Gastrocnemius medialis (tissue), 4 donors: ENCODE data around the gene NFKBIL1. TPM values are rescaled to one million over a fixed set of nuclear protein-coding genes. Genes with fewer than 3 reads are reported as not detected.
A peak's percentile ranks its signal among the peaks of the same experiment; 100 is the strongest.

Experiments
- ATAC-seq, 2 donors: fragments of 150-250 bp; one replicate each; pipeline ENCODE4 v1.9.1; 2016
- DNase-seq, 2 donors: peaks; one replicate each; pipeline ENCODE4 v3.0.0-alpha.2; 2019
- H3K27ac ChIP-seq, 4 donors: fragments of 200-600 bp; sonication (generic); 1 replicate in 1 of 4; 2 replicates in 3 of 4; pipeline ENCODE4 v1.5.1; 2016 to 2018; ENCODE audit warnings: mild to moderate bottlenecking in 2 of 4, moderate library complexity in 1 of 4
- H3K27me3 ChIP-seq, 3 donors: fragments of 200-600 bp; sonication (generic) in 2 of 3; 1 replicate in 1 of 3; 2 replicates in 2 of 3; pipeline versions ENCODE4 v1.5.1 to v1.6.0; 2016 to 2019; ENCODE audit warnings: mild to moderate bottlenecking in 1 of 3, moderate library complexity in 1 of 3
- H3K36me3 ChIP-seq, 2 donors: fragments of 200-600 bp; sonication (generic) in 1 of 2; one replicate each; pipeline ENCODE4 v1.5.1; 2017 to 2018
- H3K4me1 ChIP-seq, 2 donors: fragments of 200-600 bp; sonication (generic) in 1 of 2; one replicate each; pipeline ENCODE4 v1.5.1; 2016 to 2017; ENCODE audit warnings: mild to moderate bottlenecking in 2 of 2
- H3K4me3 ChIP-seq, 4 donors: fragments of 200-600 bp; sonication (generic) in 3 of 4; 1 replicate in 1 of 4; 2 replicates in 3 of 4; pipeline ENCODE4 v1.5.1; 2016 to 2019; ENCODE audit warnings: mild to moderate bottlenecking in 2 of 4
- H3K9me3 ChIP-seq, 3 donors: fragments of 200-600 bp; sonication (generic) in 2 of 3; 1 replicate in 1 of 3; 2 replicates in 2 of 3; pipeline ENCODE4 v1.5.1; 2016 to 2019
- POLR2A ChIP-seq, 2 donors: fragments of 450-650 bp; IDR thresholded peaks; one replicate each; pipeline ENCODE4 v1.6.1; 2017; ENCODE audit warnings: antibody characterized with exemption in 2 of 2, mild to moderate bottlenecking in 2 of 2, moderate library complexity in 2 of 2
- in situ Hi-C, 4 donors: fragments of 200-750 bp; cut with MboI; loops; one replicate each; pipeline versions ENCODE4 v1.15.0 to v1.8.0; 2017; ENCODE audit warnings: low sequenced_read_pairs in 4 of 4
- intact Hi-C: fragments of 100-400 bp; cut with DNase I; formaldehyde crosslinking; loops from one replicate; pipeline ENCODE4 v1.15.1; 2023; ENCODE audit warnings: low total_unique reads
- total RNA-seq, 4 donors: library from RNA; depleted of rRNA; stranded (reverse); fragments of >200 nt; gene quantifications; one replicate each; pipeline versions ENCODE4 v1.1.0 to v1.2.3, GENCODE V29; 2016
- TF ChIP-seq, protein P1 (sequence below), 5 experiments: fragments of 450-650 bp in 3 of 5; fragments of 200-600 bp in 2 of 5; sonication (generic) in 2 of 5; IDR thresholded peaks in 4 of 5; conservative IDR thresholded peaks in 1 of 5; 1 replicate in 4 of 5; 2 replicates in 1 of 5; pipeline ENCODE4 v1.5.1; 2016 to 2019; ENCODE audit warnings: antibody characterized with exemption in 5 of 5, mild to moderate bottlenecking in 3 of 5, moderate library complexity in 3 of 5

The NFKBIL1 gene
- total RNA-seq, 4 donors from 2014 or later: 17.6 to 21.7 (median 20.3) TPM

GRCh38 chr6:31592396-31592771, 45.0 kb downstream of the NFKBIL1 start:
- intact Hi-C loops (no loop called here), in situ Hi-C loops (loop anchor here in 1 of 4 donors (10.0 kb wide), 1 partner anchor 48 kb away; the partner anchor contains the start of genes ATP6V1G2, DDX39B and NFKBIL1)
- H3K27me3 ChIP-seq: peaks cover 0 to 4% (median 0%) of the 10 kb centered on the region in 3 donors
- H3K4me3 ChIP-seq: no peak overlapping the region
- ATAC-seq (no peak), DNase-seq (no peak)
- no peak overlapping the region for H3K27ac ChIP-seq
- no peaks in the 10 kb centered on the region for H3K4me1 ChIP-seq
- H3K9me3 ChIP-seq: no peaks in the 10 kb centered on the region
- no peaks in the 10 kb centered on the region for H3K36me3 ChIP-seq
- no peak for TF ChIP-seq POLR2A (IDR thresholded peaks at IDR 0.05)
- TF ChIP-seq, protein P1, sequence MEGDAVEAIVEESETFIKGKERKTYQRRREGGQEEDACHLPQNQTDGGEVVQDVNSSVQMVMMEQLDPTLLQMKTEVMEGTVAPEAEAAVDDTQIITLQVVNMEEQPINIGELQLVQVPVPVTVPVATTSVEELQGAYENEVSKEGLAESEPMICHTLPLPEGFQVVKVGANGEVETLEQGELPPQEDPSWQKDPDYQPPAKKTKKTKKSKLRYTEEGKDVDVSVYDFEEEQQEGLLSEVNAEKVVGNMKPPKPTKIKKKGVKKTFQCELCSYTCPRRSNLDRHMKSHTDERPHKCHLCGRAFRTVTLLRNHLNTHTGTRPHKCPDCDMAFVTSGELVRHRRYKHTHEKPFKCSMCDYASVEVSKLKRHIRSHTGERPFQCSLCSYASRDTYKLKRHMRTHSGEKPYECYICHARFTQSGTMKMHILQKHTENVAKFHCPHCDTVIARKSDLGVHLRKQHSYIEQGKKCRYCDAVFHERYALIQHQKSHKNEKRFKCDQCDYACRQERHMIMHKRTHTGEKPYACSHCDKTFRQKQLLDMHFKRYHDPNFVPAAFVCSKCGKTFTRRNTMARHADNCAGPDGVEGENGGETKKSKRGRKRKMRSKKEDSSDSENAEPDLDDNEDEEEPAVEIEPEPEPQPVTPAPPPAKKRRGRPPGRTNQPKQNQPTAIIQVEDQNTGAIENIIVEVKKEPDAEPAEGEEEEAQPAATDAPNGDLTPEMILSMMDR (IDR thresholded peaks at IDR 0.05 in 4 of 5, conservative IDR thresholded peaks at IDR 0.05 in 1 of 5): no peak

DNA sequence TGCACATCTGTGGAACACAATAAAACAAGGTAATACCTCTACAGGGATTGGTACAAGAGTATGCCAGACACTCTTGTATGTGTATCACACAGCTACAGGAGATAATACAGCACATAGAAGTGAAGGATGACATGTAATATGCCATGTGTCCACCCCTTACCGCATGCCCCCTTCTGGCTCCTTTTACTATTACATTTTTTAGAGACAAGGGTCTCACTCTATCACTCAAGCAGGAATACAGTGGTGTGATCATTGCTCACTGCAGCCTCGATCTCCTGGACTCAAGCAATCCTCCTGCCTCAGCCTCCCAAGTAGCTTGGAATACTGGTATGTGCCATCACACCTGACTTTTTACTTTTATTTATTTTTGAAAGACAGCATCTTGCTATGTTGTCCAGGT, 49.6 kb downstream of the NFKBIL1 start:
- ATAC-seq (no peak), DNase-seq (no peak)
- intact Hi-C loops: loop anchor here (5.0 kb wide), 1 partner anchor 105 kb away; no protein-coding TSS in a partner anchor
- H3K4me3 ChIP-seq: no peak overlapping the region
- no peaks in the 10 kb centered on the region for H3K9me3 ChIP-seq
- H3K27ac ChIP-seq: no peak overlapping the region
- in situ Hi-C loops: loop anchor here in 3 of 4 donors (5.0 to 10.0 kb wide), 3 partner anchors 50 to 55 kb away; partner anchors contain the start of genes ATP6V1G2 (in 2 of the 3), DDX39B (in 2 of the 3) and NFKBIL1 (in 2 of the 3)
- H3K27me3 ChIP-seq: no peaks in the 10 kb centered on the region
- TF ChIP-seq, protein P1 (IDR thresholded peaks at IDR 0.05 in 4 of 5, conservative IDR thresholded peaks at IDR 0.05 in 1 of 5): peak in 2 of 5 experiments; percentile 18 to 44
- TF ChIP-seq POLR2A (IDR thresholded peaks at IDR 0.05): no peak
- no peaks in the 10 kb centered on the region for H3K36me3 ChIP-seq
- no peaks in the 10 kb centered on the region for H3K4me1 ChIP-seq

DNA sequence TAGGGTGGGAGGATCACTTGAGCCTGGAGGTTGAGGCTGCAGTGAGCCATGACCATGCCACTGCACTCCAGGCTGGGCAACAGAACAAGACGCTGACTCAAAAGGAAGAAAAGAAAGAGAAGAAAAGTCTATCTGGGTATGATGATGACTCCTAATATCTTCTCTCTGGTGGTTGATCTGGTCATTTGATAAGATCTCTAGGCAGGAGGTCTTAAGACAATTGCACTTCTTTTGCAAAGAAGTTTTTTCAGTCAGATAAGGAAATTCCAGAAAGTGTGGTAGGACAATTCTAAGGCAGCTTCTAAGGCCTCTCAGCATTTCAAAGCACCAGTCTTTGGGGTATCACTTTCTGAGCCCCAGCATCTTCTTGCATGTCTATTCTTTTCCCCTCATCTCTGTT, 59.9 kb downstream of the NFKBIL1 start:
- in situ Hi-C loops (loop anchor here in 1 of 4 donors (10.0 kb wide), 1 partner anchor 63 kb away; the partner anchor contains the start of genes ATP6V1G2, DDX39B and NFKBIL1), intact Hi-C loops (no loop called here)
- Histone ChIP-seq H3K27me3 (no peaks in the 10 kb centered on the region), H3K36me3 (no peaks in the 10 kb centered on the region), H3K4me3 (no peak overlapping the region), H3K27ac (no peak overlapping the region), H3K4me1 (no peaks in the 10 kb centered on the region), H3K9me3 (no peaks in the 10 kb centered on the region)
- no peak for DNase-seq
- no peak for ATAC-seq
- TF ChIP-seq, protein P1 (IDR thresholded peaks at IDR 0.05 in 4 of 5, conservative IDR thresholded peaks at IDR 0.05 in 1 of 5): no peak
- TF ChIP-seq POLR2A (IDR thresholded peaks at IDR 0.05): no peak

Other genes starting within 250 kb of the NFKBIL1 start
- gene HLA-B, start 190.4 kb upstream of the NFKBIL1 start, total RNA-seq: 100 to 1,000 TPM; 182 to 300 (median 192) TPM
- 1 to 10 TPM in 3 of 4 donors, under 1 TPM in 1; 0.17 to 7.8 (median 5.0) TPM for gene MICA, start 144.0 kb upstream of the NFKBIL1 start, total RNA-seq
- gene MICB, start 49.5 kb upstream of the NFKBIL1 start, total RNA-seq: 1 to 10 TPM in 1 of 4 donors, under 1 TPM in 3; 0.20 to 1.2 (median 0.50) TPM
- not detected for gene MCCD1, start 18.6 kb upstream of the NFKBIL1 start, total RNA-seq
- 100 to 1,000 TPM; 107 to 198 (median 144) TPM for gene DDX39B, start 5.6 kb upstream of the NFKBIL1 start, total RNA-seq
- 1 to 10 TPM in 2 of 4 donors, under 1 TPM in 2; 0.46 to 1.8 (median 1.1) TPM for gene ATP6V1G2, start 1.0 kb upstream of the NFKBIL1 start, total RNA-seq
- gene LTA, start 24.7 kb downstream of the NFKBIL1 start, total RNA-seq: not detected
- gene TNF, start 28.0 kb downstream of the NFKBIL1 start, total RNA-seq: under 1 TPM in 2 of 4 donors, not detected in 2; 0.23 to 0.87 TPM
- not detected for gene LTB, start 34.8 kb downstream of the NFKBIL1 start, total RNA-seq
- gene LST1, start 38.7 kb downstream of the NFKBIL1 start, total RNA-seq: 10 to 100 TPM in 1 of 4 donors, 1 to 10 TPM in 2, not detected in 1; 1.6 to 22.3 (median 4.1) TPM
- gene NCR3, start 45.4 kb downstream of the NFKBIL1 start, total RNA-seq: not detected
- gene AIF1, start 67.6 kb downstream of the NFKBIL1 start, total RNA-seq: 10 to 100 TPM in 1 of 4 donors, 1 to 10 TPM in 3; 4.3 to 11.0 (median 4.8) TPM
- gene PRRC2A, start 73.1 kb downstream of the NFKBIL1 start, total RNA-seq: 10 to 100 TPM; 38.9 to 67.7 (median 52.0) TPM
- gene BAG6, start 105.1 kb downstream of the NFKBIL1 start, total RNA-seq: 100 to 1,000 TPM; 305 to 509 (median 459) TPM
- gene APOM, start 108.3 kb downstream of the NFKBIL1 start, total RNA-seq: 1 to 10 TPM; 1.8 to 7.9 (median 2.4) TPM
- gene C6orf47, start 113.2 kb downstream of the NFKBIL1 start, total RNA-seq: 10 to 100 TPM; 22.2 to 34.9 (median 26.8) TPM
- 10 to 100 TPM; 17.3 to 29.8 (median 24.5) TPM for gene GPANK1, start 117.4 kb downstream of the NFKBIL1 start, total RNA-seq
- gene CSNK2B, start 118.5 kb downstream of the NFKBIL1 start, total RNA-seq: 100 to 1,000 TPM; 185 to 251 (median 226) TPM
- 1 to 10 TPM in 1 of 4 donors, under 1 TPM in 2, not detected in 1; 0.19 to 2.7 (median 0.60) TPM for gene LY6G5B, start 122.4 kb downstream of the NFKBIL1 start, total RNA-seq
- gene LY6G5C, start 133.5 kb downstream of the NFKBIL1 start, total RNA-seq: 1 to 10 TPM in 2 of 4 donors, not detected in 2; 1.3 to 3.2 TPM
- gene ABHD16A, start 155.7 kb downstream of the NFKBIL1 start, total RNA-seq: 10 to 100 TPM; 39.2 to 82.9 (median 57.5) TPM
- not detected for gene LY6G6F, start 159.3 kb downstream of the NFKBIL1 start, total RNA-seq
- not detected for gene LY6G6D, start 167.7 kb downstream of the NFKBIL1 start, total RNA-seq
- not detected for gene LY6G6C, start 174.1 kb downstream of the NFKBIL1 start, total RNA-seq
- gene MPIG6B, start 175.8 kb downstream of the NFKBIL1 start, total RNA-seq: not detected
- gene DDAH2, start 181.7 kb downstream of the NFKBIL1 start, total RNA-seq: 10 to 100 TPM; 10.6 to 24.2 (median 15.4) TPM
- 10 to 100 TPM; 20.9 to 41.3 (median 26.3) TPM for gene CLIC1, start 188.9 kb downstream of the NFKBIL1 start, total RNA-seq
- 1 to 10 TPM in 3 of 4 donors, under 1 TPM in 1; 0.35 to 7.8 (median 1.6) TPM for gene MSH5, start 192.4 kb downstream of the NFKBIL1 start, total RNA-seq
- gene SAPCD1, start 215.0 kb downstream of the NFKBIL1 start, total RNA-seq: not detected
- gene VWA7, start 229.7 kb downstream of the NFKBIL1 start, total RNA-seq: 1 to 10 TPM; 2.0 to 7.8 (median 4.7) TPM
- 100 to 1,000 TPM in 1 of 4 donors, 10 to 100 TPM in 3; 39.2 to 102 (median 67.4) TPM for gene VARS1, start 248.1 kb downstream of the NFKBIL1 start, total RNA-seq